HFF-Myc (cell line): ENCODE measurements around the gene NFAM1.

Experiments
- DNase-seq: peaks from one replicate; pipeline ENCODE4 v3.0.0-alpha.2; 2011; ENCODE audit warnings: low read depth; ENCODE audit errors: extremely low read depth
- H3K4me3 ChIP-seq: replicated peaks from 2 replicates; pipeline ENCODE4 v1.5.1; 2011; ENCODE audit warnings: low read depth, mild to moderate bottlenecking, control low read depth, low read length
- TF ChIP-seq, protein P1 (sequence below): IDR thresholded peaks from 2 replicates; pipeline ENCODE4 v1.5.1; 2012; ENCODE audit warnings: mild to moderate bottlenecking, low read depth, low read length, control low read depth; ENCODE audit errors: missing control alignments

Gene NFAM1

DNA sequence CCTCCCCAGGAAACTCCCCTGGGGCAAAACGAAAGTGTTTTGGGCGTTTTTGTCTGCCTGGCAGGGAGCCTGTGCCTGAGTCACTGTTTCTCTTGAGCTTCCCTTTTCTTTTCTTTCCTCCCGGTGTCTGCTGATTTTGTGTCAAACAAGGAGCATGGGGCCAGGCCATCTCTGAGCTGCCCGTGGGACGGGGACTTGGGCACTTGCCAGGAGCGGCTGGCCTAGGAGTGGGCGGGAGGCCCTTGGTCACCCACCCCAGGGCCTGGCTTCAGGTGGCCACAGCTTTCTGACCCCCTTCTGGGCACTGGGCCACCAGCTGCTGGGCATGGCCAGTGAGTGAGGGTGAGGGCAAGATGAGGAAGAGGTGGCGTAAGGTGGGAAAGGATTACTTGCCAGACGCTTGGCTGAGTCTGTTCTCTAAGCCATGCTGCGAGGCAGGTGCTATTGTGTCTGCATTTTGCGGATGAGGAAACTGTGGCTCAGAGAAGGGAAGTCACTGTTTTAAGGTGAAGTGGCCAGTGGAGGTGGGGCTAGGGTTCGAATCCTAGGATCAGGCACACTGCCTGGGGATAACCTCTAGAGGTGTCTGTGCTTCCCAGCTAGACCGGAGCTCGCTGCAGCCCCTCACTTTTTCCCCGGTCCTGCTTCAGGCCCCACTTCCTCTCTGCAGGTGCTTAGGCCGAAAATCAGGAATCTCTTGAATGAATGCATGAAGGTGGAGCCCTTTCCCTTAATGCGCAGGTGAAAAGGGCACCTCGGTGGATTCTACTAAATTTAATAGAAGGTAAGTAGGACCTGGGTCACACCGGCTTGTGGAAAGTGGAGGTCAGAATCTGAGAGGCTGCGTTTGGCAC, 7.8 kb upstream of the NFAM1 start:
- DNase-seq = no peak
- TF ChIP-seq, protein P1, sequence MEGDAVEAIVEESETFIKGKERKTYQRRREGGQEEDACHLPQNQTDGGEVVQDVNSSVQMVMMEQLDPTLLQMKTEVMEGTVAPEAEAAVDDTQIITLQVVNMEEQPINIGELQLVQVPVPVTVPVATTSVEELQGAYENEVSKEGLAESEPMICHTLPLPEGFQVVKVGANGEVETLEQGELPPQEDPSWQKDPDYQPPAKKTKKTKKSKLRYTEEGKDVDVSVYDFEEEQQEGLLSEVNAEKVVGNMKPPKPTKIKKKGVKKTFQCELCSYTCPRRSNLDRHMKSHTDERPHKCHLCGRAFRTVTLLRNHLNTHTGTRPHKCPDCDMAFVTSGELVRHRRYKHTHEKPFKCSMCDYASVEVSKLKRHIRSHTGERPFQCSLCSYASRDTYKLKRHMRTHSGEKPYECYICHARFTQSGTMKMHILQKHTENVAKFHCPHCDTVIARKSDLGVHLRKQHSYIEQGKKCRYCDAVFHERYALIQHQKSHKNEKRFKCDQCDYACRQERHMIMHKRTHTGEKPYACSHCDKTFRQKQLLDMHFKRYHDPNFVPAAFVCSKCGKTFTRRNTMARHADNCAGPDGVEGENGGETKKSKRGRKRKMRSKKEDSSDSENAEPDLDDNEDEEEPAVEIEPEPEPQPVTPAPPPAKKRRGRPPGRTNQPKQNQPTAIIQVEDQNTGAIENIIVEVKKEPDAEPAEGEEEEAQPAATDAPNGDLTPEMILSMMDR = no peak
- no peak overlapping the region for H3K4me3 ChIP-seq

DNA sequence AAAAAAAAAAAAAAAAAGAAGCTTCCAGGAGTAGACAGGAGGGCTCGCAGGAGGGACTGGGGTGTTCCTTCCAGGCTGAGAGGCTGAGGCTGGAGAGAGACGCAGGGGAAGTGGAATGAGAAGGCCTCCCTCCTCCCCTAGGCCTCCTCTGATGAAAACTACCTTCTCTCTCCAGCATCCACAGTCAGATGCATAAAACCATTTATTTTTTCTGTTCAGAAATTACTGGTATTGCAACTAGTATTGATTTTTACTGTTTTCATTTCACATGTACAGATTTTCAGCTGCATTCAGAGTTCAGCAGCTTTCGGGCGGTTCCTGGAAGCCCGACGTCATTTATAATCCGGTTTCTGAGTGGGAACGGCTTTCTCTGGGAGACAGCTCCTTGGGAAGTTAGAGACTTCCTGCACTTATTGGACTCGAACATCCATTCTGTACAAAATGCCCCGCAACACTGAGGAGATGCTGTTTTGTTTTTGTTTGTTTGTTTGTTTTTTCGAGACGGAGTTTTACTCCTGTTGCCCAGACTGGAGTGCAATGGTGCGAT, 6.9 kb upstream of the NFAM1 start:
- DNase-seq = no peak
- no peak overlapping the region for H3K4me3 ChIP-seq

DNA sequence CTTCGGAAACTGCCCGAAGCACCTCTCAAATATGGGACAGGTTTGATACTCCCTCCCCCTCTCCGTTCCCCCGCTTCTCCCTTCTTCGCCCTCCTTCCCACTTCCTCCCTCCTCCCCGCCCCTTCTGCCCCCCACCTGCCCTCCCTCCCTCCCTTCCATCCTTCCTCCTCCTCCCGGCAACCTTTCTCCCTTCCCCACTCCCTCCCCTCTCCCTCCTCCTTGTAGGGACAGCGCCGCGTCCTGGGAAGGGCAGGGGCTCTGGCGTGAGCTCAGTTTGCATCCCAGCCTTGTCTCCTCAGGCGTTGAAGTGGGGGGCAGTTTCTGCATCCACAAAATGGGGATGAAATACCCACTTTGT, 6.1 kb upstream of the NFAM1 start:
- H3K4me3 ChIP-seq = no peak overlapping the region
- TF ChIP-seq, protein P1 = no peak

More for the DNA sequence above, 6.9 kb upstream of the NFAM1 start:
- TF ChIP-seq, protein P1 = no peak

DNA sequence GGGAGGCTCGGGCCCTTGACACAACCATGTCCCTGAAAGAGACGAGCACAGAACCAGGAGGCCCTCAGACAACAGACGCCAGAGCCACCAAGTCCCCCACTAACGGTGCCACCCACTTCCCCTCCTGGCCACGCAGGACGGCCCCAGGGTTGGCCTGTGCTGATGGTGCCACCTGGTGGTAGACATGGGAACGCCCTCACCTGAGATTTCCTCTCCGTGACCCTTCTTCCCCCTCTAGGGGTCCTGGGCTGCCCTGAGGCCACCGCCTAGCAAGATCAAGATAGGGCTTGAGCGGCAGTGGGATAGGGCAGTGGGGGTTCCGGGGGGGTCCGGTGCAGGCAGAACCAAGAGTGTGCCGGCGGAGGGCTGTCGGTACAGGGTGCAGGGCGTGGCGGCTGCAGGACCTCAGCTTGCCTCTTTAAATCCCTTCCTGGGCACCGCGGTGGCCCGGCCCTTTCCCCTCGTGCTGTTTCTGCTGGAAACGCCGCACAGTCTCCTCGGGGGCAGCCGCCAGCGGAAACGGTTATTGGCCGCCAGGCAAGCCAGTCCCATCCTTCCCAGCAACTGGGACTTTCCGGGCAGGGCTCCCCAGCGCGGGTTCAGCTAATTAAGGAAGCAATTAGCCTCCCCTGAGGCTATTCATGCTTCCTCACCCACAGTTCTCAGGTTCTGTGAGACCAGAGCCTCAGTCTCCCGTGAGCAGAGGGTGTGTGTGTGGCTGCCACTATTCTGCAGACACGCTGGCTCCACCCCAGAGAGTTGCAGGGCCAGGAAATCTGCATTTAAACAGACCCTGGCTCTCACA, 5.5 kb upstream of the NFAM1 start:
- no peak for DNase-seq
- TF ChIP-seq, protein P1 = peak; percentile 96
- H3K4me3 ChIP-seq = peak overlapping the region; percentile 34

More for the DNA sequence above, 6.1 kb upstream of the NFAM1 start:
- DNase-seq = no peak

GRCh38 chr22:42436404-42436803, 4.2 kb upstream of the NFAM1 start:
- DNase-seq = no peak
- H3K4me3 ChIP-seq = no peak overlapping the region
- TF ChIP-seq, protein P1 = no peak

DNA sequence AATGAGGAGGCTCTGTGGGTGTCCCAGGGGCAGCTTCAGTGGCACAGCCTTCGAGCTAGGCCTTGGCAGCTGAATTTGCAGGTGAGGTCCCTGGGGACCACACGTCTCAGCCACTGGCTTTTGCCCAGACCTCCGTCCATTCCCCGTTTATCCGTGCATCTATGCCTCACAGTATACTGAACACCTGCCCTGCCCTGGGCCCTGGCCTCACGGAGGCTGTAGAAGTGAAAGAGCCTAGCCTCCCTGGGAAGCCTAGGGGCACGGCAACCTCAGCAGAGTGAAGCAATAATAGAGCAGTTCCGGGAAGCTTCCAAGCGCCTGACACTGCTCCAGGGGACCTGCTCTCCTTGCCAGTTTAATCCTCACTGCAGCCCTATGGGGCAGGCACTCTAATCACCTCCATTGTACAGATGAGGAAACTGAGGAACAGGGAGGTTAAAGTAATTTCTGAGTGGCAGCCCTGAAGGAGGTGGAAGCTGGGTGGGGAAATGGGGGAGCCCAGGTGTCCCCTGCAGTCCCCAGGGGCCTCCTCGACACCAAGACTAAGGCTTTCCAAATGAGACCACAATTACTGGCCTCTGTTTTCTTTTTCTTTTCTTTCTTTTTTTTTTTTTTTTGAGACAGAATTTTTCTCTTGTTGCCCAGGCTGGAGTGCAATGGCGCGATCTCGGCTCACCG, 2.7 kb upstream of the NFAM1 start:
- no peak for DNase-seq

More for the DNA sequence above, 2.7 kb upstream of the NFAM1 start:
- H3K4me3 ChIP-seq = no peak overlapping the region
- TF ChIP-seq, protein P1 = no peak
